ENCODE data around the gene ARHGAP19.

Gene ARHGAP19

GRCh38 chr10:97203220-97203619 lies 89.2 kb downstream of the ARHGAP19 start:
- no peaks in the 10 kb centered on the region for H3K9me3 ChIP-seq (ENCODE audit: low read length)
- H3K4me1 ChIP-seq (ENCODE audit: insufficient read depth, low read length, severe bottlenecking) = peaks cover 57% of the 10 kb centered on the region
- H3K27ac ChIP-seq (ENCODE audit: low read depth, low read length, poor library complexity, severe bottlenecking) = peak overlapping the region; percentile 8
- no peaks in the 10 kb centered on the region for H3K9me2 ChIP-seq (ENCODE audit: low read depth, low read length)
- H2AFZ ChIP-seq (ENCODE audit: low read length) = no peak overlapping the region
- no peaks in the 10 kb centered on the region for H3K27me3 ChIP-seq (ENCODE audit: insufficient read depth, low read length)
- no peak overlapping the region for H3K9ac ChIP-seq (ENCODE audit: low read length)
- H3K79me2 ChIP-seq (ENCODE audit: insufficient read depth, low read length) = no peaks in the 10 kb centered on the region
- H3F3A ChIP-seq (ENCODE audit: insufficient read depth, low read length) = 0 out of 2 replicates have a peak, but pooled peaks cover 4% of the 10 kb centered on the region
- no peak overlapping the region for H3K4me2 ChIP-seq (ENCODE audit: low read length)
- TF ChIP-seq EZH2 (IDR thresholded peaks at IDR 0.05; ENCODE audit: borderline replicate concordance, low read length) = no peak
- TF ChIP-seq, protein P1, sequence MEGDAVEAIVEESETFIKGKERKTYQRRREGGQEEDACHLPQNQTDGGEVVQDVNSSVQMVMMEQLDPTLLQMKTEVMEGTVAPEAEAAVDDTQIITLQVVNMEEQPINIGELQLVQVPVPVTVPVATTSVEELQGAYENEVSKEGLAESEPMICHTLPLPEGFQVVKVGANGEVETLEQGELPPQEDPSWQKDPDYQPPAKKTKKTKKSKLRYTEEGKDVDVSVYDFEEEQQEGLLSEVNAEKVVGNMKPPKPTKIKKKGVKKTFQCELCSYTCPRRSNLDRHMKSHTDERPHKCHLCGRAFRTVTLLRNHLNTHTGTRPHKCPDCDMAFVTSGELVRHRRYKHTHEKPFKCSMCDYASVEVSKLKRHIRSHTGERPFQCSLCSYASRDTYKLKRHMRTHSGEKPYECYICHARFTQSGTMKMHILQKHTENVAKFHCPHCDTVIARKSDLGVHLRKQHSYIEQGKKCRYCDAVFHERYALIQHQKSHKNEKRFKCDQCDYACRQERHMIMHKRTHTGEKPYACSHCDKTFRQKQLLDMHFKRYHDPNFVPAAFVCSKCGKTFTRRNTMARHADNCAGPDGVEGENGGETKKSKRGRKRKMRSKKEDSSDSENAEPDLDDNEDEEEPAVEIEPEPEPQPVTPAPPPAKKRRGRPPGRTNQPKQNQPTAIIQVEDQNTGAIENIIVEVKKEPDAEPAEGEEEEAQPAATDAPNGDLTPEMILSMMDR (IDR thresholded peaks at IDR 0.05; ENCODE audit: low read length) = no peak
- no peaks in the 10 kb centered on the region for H3K36me3 ChIP-seq (ENCODE audit: insufficient read depth, low read length)
- no peak overlapping the region for H3K4me3 ChIP-seq (ENCODE audit: low read depth, low read length, poor library complexity, severe bottlenecking)
- no peaks in the 10 kb centered on the region for H4K20me1 ChIP-seq (ENCODE audit: insufficient read depth, low read length)

DNA sequence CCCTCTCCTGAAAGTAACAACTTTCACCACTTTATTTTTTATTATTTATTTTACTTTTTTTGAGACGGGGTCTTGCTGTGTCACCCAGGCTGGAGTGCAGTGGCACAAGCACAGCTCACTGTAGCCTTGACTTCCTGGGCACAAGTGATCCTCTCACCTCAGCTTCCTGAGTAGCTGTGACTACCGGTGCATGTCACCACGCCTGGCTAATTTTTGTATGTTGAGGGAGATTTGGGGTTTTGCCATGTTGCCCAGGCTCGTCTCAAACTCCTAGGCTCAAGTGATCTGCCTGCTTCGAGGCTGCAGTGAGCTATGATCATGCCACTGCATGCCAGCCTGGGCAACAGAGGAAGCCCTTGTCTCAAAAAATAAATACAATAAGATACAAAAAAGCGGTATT lies 91.8 kb downstream of the ARHGAP19 start:
- H3K4me1 ChIP-seq (ENCODE audit: insufficient read depth, low read length, severe bottlenecking) = peaks cover 65% of the 10 kb centered on the region
- peak overlapping the region; percentile 93 for H3K27ac ChIP-seq (ENCODE audit: low read depth, low read length, poor library complexity, severe bottlenecking)
- H3K79me2 ChIP-seq (ENCODE audit: insufficient read depth, low read length) = no peaks in the 10 kb centered on the region
- H3F3A ChIP-seq (ENCODE audit: insufficient read depth, low read length) = 0 out of 2 replicates have a peak, but pooled peaks cover 4% of the 10 kb centered on the region
- peak overlapping the region; percentile 44; the same call in 1 of the 2 replicates for H3K4me2 ChIP-seq (ENCODE audit: low read length)
- no peaks in the 10 kb centered on the region for H3K27me3 ChIP-seq (ENCODE audit: insufficient read depth, low read length)
- H4K20me1 ChIP-seq (ENCODE audit: insufficient read depth, low read length) = no peaks in the 10 kb centered on the region
- no peak for TF ChIP-seq EZH2 (IDR thresholded peaks at IDR 0.05; ENCODE audit: borderline replicate concordance, low read length)
- TF ChIP-seq, protein P1 (IDR thresholded peaks at IDR 0.05; ENCODE audit: low read length) = no peak
- H3K9me2 ChIP-seq (ENCODE audit: low read depth, low read length) = no peaks in the 10 kb centered on the region
- H3K9me3 ChIP-seq (ENCODE audit: low read length) = no peaks in the 10 kb centered on the region
- peak overlapping the region; percentile 39; the same call in 1 of the 2 replicates for H3K9ac ChIP-seq (ENCODE audit: low read length)
- no peaks in the 10 kb centered on the region for H3K36me3 ChIP-seq (ENCODE audit: insufficient read depth, low read length)
- no peak overlapping the region for H3K4me3 ChIP-seq (ENCODE audit: low read depth, low read length, poor library complexity, severe bottlenecking)
- H2AFZ ChIP-seq (ENCODE audit: low read length) = no peak overlapping the region

GRCh38 chr10:97199152-97199551 lies 93.3 kb downstream of the ARHGAP19 start:
- Histone ChIP-seq H3F3A (ENCODE audit: insufficient read depth, low read length) (0 out of 2 replicates have a peak, but pooled peaks cover 4% of the 10 kb centered on the region), H3K4me3 (ENCODE audit: low read depth, low read length, poor library complexity, severe bottlenecking) (peak overlapping the region; percentile 8), H3K79me2 (ENCODE audit: insufficient read depth, low read length) (no peaks in the 10 kb centered on the region), H3K27ac (ENCODE audit: low read depth, low read length, poor library complexity, severe bottlenecking) (peak overlapping the region; percentile 93), H3K4me2 (ENCODE audit: low read length) (peak overlapping the region; percentile 29; the same call in 1 of the 2 replicates), H3K36me3 (ENCODE audit: insufficient read depth, low read length) (no peaks in the 10 kb centered on the region), H3K9me2 (ENCODE audit: low read depth, low read length) (no peaks in the 10 kb centered on the region), H3K4me1 (ENCODE audit: insufficient read depth, low read length, severe bottlenecking) (peaks cover 68% of the 10 kb centered on the region), H3K27me3 (ENCODE audit: insufficient read depth, low read length) (no peaks in the 10 kb centered on the region), H3K9ac (ENCODE audit: low read length) (peak overlapping the region; percentile 24; the same call in 1 of the 2 replicates), H2AFZ (ENCODE audit: low read length) (no peak overlapping the region), H4K20me1 (ENCODE audit: insufficient read depth, low read length) (no peaks in the 10 kb centered on the region), H3K9me3 (ENCODE audit: low read length) (no peaks in the 10 kb centered on the region)
- TF ChIP-seq, protein P1 (IDR thresholded peaks at IDR 0.05; ENCODE audit: low read length) = no peak
- no peak for TF ChIP-seq EZH2 (IDR thresholded peaks at IDR 0.05; ENCODE audit: borderline replicate concordance, low read length)
